HepG2 (cell line): Measurements from ENCODE around the gene SLC15A5. TPM values are rescaled to one million over a fixed set of nuclear protein-coding genes. Genes with fewer than 3 reads are reported as not detected.

Experiments
- ATAC-seq: fragments of 200-7000 bp; cut with Tn5 transposase; 3 replicates; pipeline ENCODE4 v1.9.1; 2020; ENCODE audit warnings: mild to moderate bottlenecking, moderate library complexity
- BruUV-seq: library from RNA; stranded (reverse); fragments of 400-500 nt; replicated peaks from 2 replicates; lab custom pipeline; 2021; lab: Mats Ljungman, UMichigan
- CTCF ChIA-PET: fragments of 300-600 bp; formaldehyde crosslinking; extraction: SDS; loops from one replicate; lab custom pipeline; 2021; ENCODE audit warnings: low total read pairs, inconsistent platforms, low intra/inter-chr PET ratio; lab: Yijun Ruan, JAX
- POLR2A ChIA-PET: fragments of 350-600 bp; sonication (Branson Sonifier 250); formaldehyde crosslinking; loops from one replicate; lab custom pipeline; 2020; ENCODE audit warnings: antibody characterized with exemption, inconsistent platforms; lab: Yijun Ruan, JAX
- DNase-seq: peaks from one replicate; pipeline ENCODE4 v3.0.0-alpha.2; 2015; ENCODE audit warnings: low spot score
- FAIRE-seq: peaks from 3 replicates; lab custom pipeline; 2011; peaks lifted over from hg19 to GRCh38; lab: Jason Lieb, UNC
- H2AFZ ChIP-seq: one replicate; pipeline ENCODE4 v1.6.1; 2011; ENCODE audit warnings: low read length, inconsistent platforms
- H3K27ac ChIP-seq: fragments of 300-600 bp; 3 replicates; pipeline ENCODE4 v1.8.0; 2011; ENCODE audit warnings: mixed run types, mild to moderate bottlenecking, mixed read lengths, low read length, inconsistent platforms; ENCODE audit not compliant: insufficient read depth; ENCODE audit errors: extremely low read length
- H3K27me3 ChIP-seq, 2 experiments: fragments of 200-600 bp in 1 of 2; 2 replicates in 1 of 2; 3 replicates in 1 of 2; pipeline versions ENCODE4 v1.6.0 to v1.8.0; 2011; ENCODE audit warnings: low read length in 2 of 2, mild to moderate bottlenecking in 2 of 2, moderate library complexity in 2 of 2, inconsistent platforms in 1 of 2; ENCODE audit not compliant: insufficient read depth in 2 of 2, control insufficient read depth in 1 of 2
- H3K36me3 ChIP-seq, 2 experiments: fragments of 200-600 bp in 1 of 2; replicated peaks in 1 of 2; 2 replicates in 1 of 2; 3 replicates in 1 of 2; pipeline versions ENCODE4 v1.5.1 to v1.8.0; 2011; ENCODE audit warnings: low read length in 2 of 2, inconsistent platforms in 1 of 2; ENCODE audit not compliant: insufficient read depth in 2 of 2, control insufficient read depth in 1 of 2
- H3K4me1 ChIP-seq: 2 replicates; pipeline ENCODE4 v1.5.1; 2012; ENCODE audit warnings: low read length, inconsistent platforms; ENCODE audit not compliant: insufficient read depth
- H3K4me2 ChIP-seq: 2 replicates; pipeline ENCODE4 v1.6.0; 2011; ENCODE audit warnings: low read depth, low read length, inconsistent platforms
- H3K4me3 ChIP-seq, 3 experiments: fragments of 200-600 bp in 1 of 3; sonication (generic), shearing (Covaris generic) in 1 of 3; replicated peaks in 1 of 3; 2 replicates each; pipeline ENCODE4 v1.5.1; 2011 to 2016; ENCODE audit warnings: low read length in 3 of 3, inconsistent platforms in 2 of 3, low read depth in 2 of 3, mild to moderate bottlenecking in 2 of 3, control low read depth in 1 of 3, mixed read lengths in 1 of 3; ENCODE audit not compliant: insufficient read depth in 1 of 3
- H3K79me2 ChIP-seq: one replicate; pipeline ENCODE4 v1.6.1; 2011; ENCODE audit warnings: low read length, inconsistent platforms; ENCODE audit not compliant: insufficient read depth
- H3K9ac ChIP-seq: 2 replicates; pipeline ENCODE4 v1.6.0; 2011; ENCODE audit warnings: mild to moderate bottlenecking, low read depth, low read length, inconsistent platforms; ENCODE audit not compliant: insufficient read depth
- H3K9me3 ChIP-seq: 2 replicates; pipeline ENCODE4 v1.5.1; 2012; ENCODE audit warnings: mild to moderate bottlenecking, low read length
- H4K20me1 ChIP-seq: 2 replicates; pipeline ENCODE4 v1.6.0; 2011; ENCODE audit warnings: inconsistent platforms, mild to moderate bottlenecking, low read length, moderate library complexity; ENCODE audit not compliant: insufficient read depth
- FOXA1 ChIP-seq, 2 experiments: fragments of 450-650 bp in 1 of 2; sonication (generic) in 1 of 2; formaldehyde crosslinking in 1 of 2; IDR thresholded peaks; 2 replicates each; pipeline versions ENCODE4 v1.4.0 to v1.6.1; 2016 to 2020; ENCODE audit warnings: missing genetic modification reagents in 1 of 2
- GRHL1 ChIP-seq: sonication (generic); formaldehyde crosslinking; conservative IDR thresholded peaks from 2 replicates; pipeline ENCODE4 v1.8.0; 2022; ENCODE audit warnings: missing genetic modification reagents
- GZF1 ChIP-seq: sonication (generic); formaldehyde crosslinking; IDR thresholded peaks from 2 replicates; pipeline ENCODE4 v1.5.1; 2020; ENCODE audit warnings: mild to moderate bottlenecking, missing genetic modification reagents
- HOXA7 ChIP-seq: sonication (generic); formaldehyde crosslinking; IDR thresholded peaks from 2 replicates; pipeline ENCODE4 v1.8.1; 2022; ENCODE audit warnings: mild to moderate bottlenecking, missing genetic modification reagents, moderate library complexity
- JUNB ChIP-seq: sonication (generic); formaldehyde crosslinking; IDR thresholded peaks from 2 replicates; pipeline ENCODE4 v1.8.0; 2022; ENCODE audit warnings: missing genetic modification reagents, mild to moderate bottlenecking, borderline replicate concordance
- MTF1 ChIP-seq: sonication (generic); formaldehyde crosslinking; IDR thresholded peaks from 2 replicates; pipeline ENCODE4 v1.5.0; 2020; ENCODE audit warnings: missing genetic modification reagents
- PAWR ChIP-seq: sonication (generic); formaldehyde crosslinking; IDR thresholded peaks from 2 replicates; pipeline ENCODE4 v1.4.0; 2020; ENCODE audit warnings: missing genetic modification reagents, mild to moderate bottlenecking, borderline replicate concordance
- RFXAP ChIP-seq: sonication (generic); formaldehyde crosslinking; IDR thresholded peaks from 2 replicates; pipeline ENCODE4 v1.4.0; 2020; ENCODE audit warnings: missing genetic modification reagents, borderline replicate concordance
- RXRA ChIP-seq: sonication (generic); formaldehyde crosslinking; IDR thresholded peaks from 2 replicates; pipeline ENCODE4 v1.5.1; 2020; ENCODE audit warnings: missing genetic modification reagents
- SAFB2 ChIP-seq: sonication (generic); formaldehyde crosslinking; IDR thresholded peaks from 2 replicates; pipeline ENCODE4 v1.5.1; 2020; ENCODE audit warnings: missing genetic modification reagents, low read depth, mild to moderate bottlenecking, borderline replicate concordance
- SOX13 ChIP-seq, 3 experiments: fragments of 450-650 bp in 1 of 3; sonication (generic) in 1 of 3; formaldehyde crosslinking in 1 of 3; IDR thresholded peaks in 2 of 3; conservative IDR thresholded peaks in 1 of 3; 2 replicates each; pipeline versions ENCODE4 v1.5.0 to v1.6.1; 2016 to 2020; ENCODE audit warnings: antibody characterized with exemption in 1 of 3, mild to moderate bottlenecking in 1 of 3, missing compliant biosample characterization in 1 of 3, missing genetic modification reagents in 1 of 3, moderate library complexity in 1 of 3
- THYN1 ChIP-seq: sonication (generic); formaldehyde crosslinking; IDR thresholded peaks from 2 replicates; pipeline ENCODE4 v1.8.1; 2023; ENCODE audit warnings: low read depth, mild to moderate bottlenecking, moderate library complexity, missing genetic modification reagents, borderline replicate concordance
- ZFAT ChIP-seq: sonication (generic); formaldehyde crosslinking; conservative IDR thresholded peaks from 2 replicates; pipeline ENCODE4 v1.8.1; 2023; ENCODE audit warnings: missing genetic modification reagents, inconsistent platforms
- ZFP41 ChIP-seq: sonication (generic); formaldehyde crosslinking; IDR thresholded peaks from 2 replicates; pipeline ENCODE4 v1.4.0; 2020; ENCODE audit warnings: mild to moderate bottlenecking, missing genetic modification reagents, borderline replicate concordance
- ZNF484 ChIP-seq: sonication (generic); formaldehyde crosslinking; IDR thresholded peaks from 2 replicates; pipeline ENCODE4 v1.5.1; 2020; ENCODE audit warnings: mild to moderate bottlenecking, low read depth, missing genetic modification reagents, borderline replicate concordance
- ZNF709 ChIP-seq: sonication (generic); formaldehyde crosslinking; IDR thresholded peaks from 2 replicates; pipeline ENCODE4 v1.5.0; 2020; ENCODE audit warnings: mild to moderate bottlenecking, missing genetic modification reagents
- ZNF746 ChIP-seq: sonication (generic); formaldehyde crosslinking; IDR thresholded peaks from 2 replicates; pipeline ENCODE4 v1.8.0; 2022; ENCODE audit warnings: mild to moderate bottlenecking, missing genetic modification reagents
- ZZZ3 ChIP-seq: sonication (generic); formaldehyde crosslinking; IDR thresholded peaks from 2 replicates; pipeline ENCODE4 v1.4.0; 2020; ENCODE audit warnings: missing genetic modification reagents, mild to moderate bottlenecking, borderline replicate concordance
- WGBS: methylation state at CpG from one replicate; pipeline ENCODE4 v1.1.6; 2017; ENCODE audit warnings: low lambda C conversion rate; 5-methylcytosine and 5-hydroxymethylcytosine counted together
- in situ Hi-C: cut with HindIII; loops from 2 replicates; pipeline ENCODE4 v1.10.0; 2017; ENCODE audit warnings: low pct_unique_long_range_greater_than_20kb; ENCODE audit not compliant: extremely low pct_ligation_motif_present
- intact Hi-C: fragments of 100-400 bp; cut with micrococcal nuclease; formaldehyde crosslinking; loops from one replicate; pipeline ENCODE4 v1.10.0; 2022; ENCODE audit not compliant: unreplicated experiment
- polyA plus RNA-seq, 8 experiments: library from polyadenylated mRNA; depleted of rRNA in 3 of 8; stranded (reverse) in 7 of 8; unstranded in 1 of 8; fragments of >200 nt; fragmentation: Illumina TruSeq in 4 of 8; extraction: Trizol in 4 of 8; gene quantifications; 2 replicates each; pipeline versions ENCODE4 v1.2.1 to v1.2.3, GENCODE V29; 2011 to 2016; ENCODE audit warnings: low read depth in 4 of 8, missing spikeins in 1 of 8, mixed read lengths in 1 of 8; ENCODE audit not compliant: insufficient read depth in 1 of 8
- total RNA-seq, 5 experiments: library from RNA; depleted of rRNA; stranded (reverse); fragments of >200 nt; fragmentation: Illumina TruSeq; extraction: Trizol; gene quantifications; 2 replicates each; pipeline ENCODE4 v1.2.3, GENCODE V29; 2016; ENCODE audit warnings: low read depth in 1 of 5
- TF ChIP-seq, protein P1 (sequence below): IDR thresholded peaks from 2 replicates; pipeline ENCODE4 v1.6.1; 2016; ENCODE audit warnings: missing genetic modification reagents, missing compliant biosample characterization

Gene SLC15A5
- total and polyA plus RNA-seq, 2 of the 13 experiments (the other 11 are each of a cell fraction or from before 2014, with no cell fraction given) = not detected

GRCh38 chr12:16224196-16224595 lies 53.3 kb downstream of the SLC15A5 start:
- TF ChIP-seq MTF1 (CRISPR knock-in tag) = no peak
- no peak for TF ChIP-seq JUNB (CRISPR knock-in tag)
- TF ChIP-seq ZFAT = no peak
- no peak for TF ChIP-seq ZZZ3 (CRISPR knock-in tag)
- TF ChIP-seq RFXAP = no peak
- no peak for TF ChIP-seq HOXA7 (CRISPR knock-in tag)
- TF ChIP-seq PAWR (CRISPR knock-in tag) = no peak
- TF ChIP-seq SAFB2 (CRISPR knock-in tag) = no peak
- TF ChIP-seq RXRA (CRISPR knock-in tag) = no peak
- TF ChIP-seq ZNF746 (CRISPR knock-in tag) = no peak
- TF ChIP-seq ZFP41 = no peak
- TF ChIP-seq FOXA1 (IDR thresholded peaks at IDR 0.05) = no peak
- no peak for TF ChIP-seq FOXA1 (CRISPR knock-in tag; IDR thresholded peaks at IDR 0.05)
- no peak for TF ChIP-seq GRHL1 (CRISPR knock-in tag)
- TF ChIP-seq, protein P1, sequence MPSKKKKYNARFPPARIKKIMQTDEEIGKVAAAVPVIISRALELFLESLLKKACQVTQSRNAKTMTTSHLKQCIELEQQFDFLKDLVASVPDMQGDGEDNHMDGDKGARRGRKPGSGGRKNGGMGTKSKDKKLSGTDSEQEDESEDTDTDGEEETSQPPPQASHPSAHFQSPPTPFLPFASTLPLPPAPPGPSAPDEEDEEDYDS (CRISPR knock-in tag) = no peak
- no peak for TF ChIP-seq ZNF484 (CRISPR knock-in tag)
- no peak for TF ChIP-seq ZNF709 (CRISPR knock-in tag)
- TF ChIP-seq THYN1 (CRISPR knock-in tag) = no peak
- TF ChIP-seq GZF1 (CRISPR knock-in tag) = no peak
- TF ChIP-seq SOX13 (IDR thresholded peaks at IDR 0.05) = no peak
- no peak for TF ChIP-seq SOX13 (CRISPR knock-in tag; conservative IDR thresholded peaks at IDR 0.05 in 1 of 2, IDR thresholded peaks at IDR 0.05 in 1 of 2)
- ATAC-seq (no peak), FAIRE-seq (no peak), DNase-seq (no peak)
- Histone ChIP-seq H3K79me2 (no peaks in the 10 kb centered on the region), H3K27me3 (0 out of 5 replicates have a peak, but pooled peaks cover 0 to 1% of the 10 kb centered on the region in 2 experiments), H3K36me3 (no peaks in the 10 kb centered on the region), H4K20me1 (no peaks in the 10 kb centered on the region), H3K27ac (no peak overlapping the region), H3K4me2 (no peak overlapping the region), H2AFZ (no peak overlapping the region), H3K9ac (no peak overlapping the region), H3K4me3 (no peak overlapping the region), H3K4me1 (peaks cover 5% of the 10 kb centered on the region), H3K9me3 (no peaks in the 10 kb centered on the region)
- CTCF ChIA-PET = no interaction called here
- no TSS peak for BruUV-seq
- POLR2A ChIA-PET = no interaction called here
- in situ Hi-C loops = no loop called here
- intact Hi-C loops = no loop called here
- WGBS = 48% methylated on average over 3 of the region's 3 CpGs
